GM21717 (cell line): ENCODE data around the gene KRT31.
"Not testable (repeated sequence)": the region's sequence is repeated elsewhere in the genome, so short reads cannot be mapped to it uniquely, and the experiment has no call there.

Experiments used
- ATAC-seq: cut with Tn5 transposase; IDR thresholded peaks from one replicate; pipeline ENCODE4 v1.9.1; 2021; ENCODE audit warnings: mild to moderate bottlenecking, moderate library complexity; ENCODE audit not compliant: unreplicated experiment

KRT31 gene

GRCh38 chr17:41347869-41348760, 49.3 kb downstream of the KRT31 start:
- ATAC-seq: no peak

GRCh38 chr17:41346421-41346820, 51.0 kb downstream of the KRT31 start:
- ATAC-seq: not testable (repeated sequence)

GRCh38 chr17:41345992-41346391, 51.4 kb downstream of the KRT31 start:
- ATAC-seq: no peak
